HG03139 (cell line): ENCODE data around the gene SUGT1.
"Not testable (repeated sequence)": the region's sequence is repeated elsewhere in the genome, so short reads cannot be mapped to it uniquely, and the experiment has no call there.

ENCODE experiments used
- ATAC-seq: cut with Tn5 transposase; IDR thresholded peaks from one replicate; pipeline ENCODE4 v1.9.1; 2021; ENCODE audit not compliant: unreplicated experiment

SUGT1 gene

GRCh38 chr13:52652196-52652979 lies at the start of gene SUGT1:
Gene SUGT1 (plus strand): TSS chr13:52652836. CDS start chr13:52652921, 85 bp downstream.
- peak; percentile 94 for ATAC-seq

GRCh38 chr13:52603316-52603715 lies 49.3 kb upstream of the SUGT1 start:
- not testable (repeated sequence) for ATAC-seq

- not testable (repeated sequence) for ATAC-seq
Measured at GRCh38 chr13:52606126-52606525, 46.5 kb upstream of the SUGT1 start.

- ATAC-seq = not testable (repeated sequence)
Measured at GRCh38 chr13:52606795-52607194, 45.8 kb upstream of the SUGT1 start.

- not testable (repeated sequence) for ATAC-seq
Measured at GRCh38 chr13:52608184-52608583, 44.5 kb upstream of the SUGT1 start.

GRCh38 chr13:52609013-52609606 lies 43.5 kb upstream of the SUGT1 start:
- not testable (repeated sequence) for ATAC-seq

GRCh38 chr13:52610158-52610557 lies 42.5 kb upstream of the SUGT1 start:
- not testable (repeated sequence) for ATAC-seq

- no peak for ATAC-seq
Measured at GRCh38 chr13:52615134-52615801, 37.4 kb upstream of the SUGT1 start.

GRCh38 chr13:52615812-52616211 lies 36.8 kb upstream of the SUGT1 start:
- no peak for ATAC-seq

GRCh38 chr13:52617070-52618060 lies 35.3 kb upstream of the SUGT1 start:
- peak; percentile 95 for ATAC-seq

- not testable (repeated sequence) for ATAC-seq
Measured at GRCh38 chr13:52631083-52631690, 21.4 kb upstream of the SUGT1 start.

GRCh38 chr13:52638666-52639328 lies 13.8 kb upstream of the SUGT1 start:
- no peak for ATAC-seq

GRCh38 chr13:52642131-52642530 lies 10.5 kb upstream of the SUGT1 start, which contains the start of gene HNRNPA1L2:
Gene HNRNPA1L2 (plus strand): TSS chr13:52642431. CDS start chr13:52642493, 62 bp downstream.
- no peak for ATAC-seq

GRCh38 chr13:52644108-52644507 lies 8.5 kb upstream of the SUGT1 start:
- ATAC-seq = no peak

GRCh38 chr13:52646967-52647366 lies 5.7 kb upstream of the SUGT1 start:
- ATAC-seq = no peak

- no peak for ATAC-seq
Measured at GRCh38 chr13:52650731-52651130, 1.9 kb upstream of the SUGT1 start.

- peak; percentile 11 for ATAC-seq
Measured at GRCh38 chr13:52651897-52652195, 790 bp upstream of the SUGT1 start.

- peak; percentile 27 for ATAC-seq
Measured at GRCh38 chr13:52652980-52653303, 306 bp downstream of the SUGT1 start.

- ATAC-seq = no peak
Measured at GRCh38 chr13:52659340-52659739, 6.7 kb downstream of the SUGT1 start.

- no peak for ATAC-seq
Measured at GRCh38 chr13:52664272-52664671, 11.6 kb downstream of the SUGT1 start.
